Right forelimb (tissue), 1 donor: ENCODE measurements around the gene LILRA6.
A peak's percentile ranks its signal among the peaks of the same experiment; 100 is the strongest.
"Not testable (repeated sequence)": the region's sequence is repeated elsewhere in the genome, so short reads cannot be mapped to it uniquely, and the experiment has no call there.

Source experiments
- DNase-seq: peaks from one replicate; pipeline ENCODE4 v3.0.0-alpha.2; 2018

LILRA6 gene

GRCh38 chr19:54229146-54229545 lies 13.4 kb downstream of the LILRA6 start:
- DNase-seq: no peak

- not testable (repeated sequence) for DNase-seq
These were observed 18.0 kb downstream of the LILRA6 start for GRCh38 chr19:54224619-54225018.

- not testable (repeated sequence) for DNase-seq
These were observed 18.7 kb downstream of the LILRA6 start for GRCh38 chr19:54223937-54224281.

GRCh38 chr19:54223277-54223936 lies 19.2 kb downstream of the LILRA6 start:
- not testable (repeated sequence) for DNase-seq

GRCh38 chr19:54222474-54223276 lies 19.9 kb downstream of the LILRA6 start, which contains the start of gene LILRB3:
Gene LILRB3 (minus strand): TSS chr19:54223007. CDS start chr19:54222976, 31 bp downstream.
- DNase-seq: not testable (repeated sequence)

- not testable (repeated sequence) for DNase-seq
These were observed 20.6 kb downstream of the LILRA6 start for GRCh38 chr19:54221947-54222346.

- DNase-seq: not testable (repeated sequence)
These were observed 22.9 kb downstream of the LILRA6 start for GRCh38 chr19:54219702-54220101.

GRCh38 chr19:54218960-54219661 lies 23.5 kb downstream of the LILRA6 start:
- DNase-seq: no peak

GRCh38 chr19:54218259-54218658 lies 24.3 kb downstream of the LILRA6 start:
- DNase-seq: no peak

- DNase-seq: not testable (repeated sequence)
These were observed 24.9 kb downstream of the LILRA6 start for GRCh38 chr19:54217517-54218247.

GRCh38 chr19:54216869-54217268 lies 25.7 kb downstream of the LILRA6 start:
- DNase-seq: no peak

GRCh38 chr19:54214734-54215133 lies 27.9 kb downstream of the LILRA6 start:
- DNase-seq: not testable (repeated sequence)

GRCh38 chr19:54214217-54214616 lies 28.4 kb downstream of the LILRA6 start:
- not testable (repeated sequence) for DNase-seq

GRCh38 chr19:54211235-54211634 lies 31.4 kb downstream of the LILRA6 start:
- DNase-seq: no peak

- peak; percentile 75 for DNase-seq
These were observed 32.6 kb downstream of the LILRA6 start for GRCh38 chr19:54209811-54210494.

GRCh38 chr19:54209058-54209810 lies 33.4 kb downstream of the LILRA6 start:
- no peak for DNase-seq

- no peak for DNase-seq
These were observed 33.9 kb downstream of the LILRA6 start for GRCh38 chr19:54208784-54209057.

- DNase-seq: peak; percentile 56
These were observed 34.4 kb downstream of the LILRA6 start for GRCh38 chr19:54207983-54208783.

GRCh38 chr19:54207676-54207982 lies 35.0 kb downstream of the LILRA6 start:
- DNase-seq: no peak

- not testable (repeated sequence) for DNase-seq
These were observed 35.4 kb downstream of the LILRA6 start for GRCh38 chr19:54207193-54207592.

- no peak for DNase-seq
These were observed 35.8 kb downstream of the LILRA6 start for GRCh38 chr19:54206831-54207177.
